Muscle of arm (tissue), 12 donors: ENCODE measurements around the gene C1QL1. TPM values are rescaled to one million over a fixed set of nuclear protein-coding genes. Genes with fewer than 3 reads are reported as not detected.

Experiments used
- DNase-seq: peaks from one replicate; pipeline ENCODE4 v3.0.0-alpha.2; 2013
- polyA plus RNA-seq, 12 donors: library from polyadenylated mRNA; unstranded; fragments of 120-200 nt; gene quantifications; one replicate each; pipeline ENCODE4 v1.2.1, GENCODE V29; 2013; ENCODE audit not compliant: insufficient read length in 12 of 12

The C1QL1 gene
- polyA plus RNA-seq, 12 donors = 1.2 to 8.8 (median 1.9) TPM; not detected in 1

GRCh38 chr17:44992242-44992939 is 24.3 kb upstream of the C1QL1 start:
- DNase-seq = no peak

- DNase-seq = no peak
These were observed 22.9 kb upstream of the C1QL1 start for GRCh38 chr17:44990994-44991393.

GRCh38 chr17:44989552-44990138 is 21.5 kb upstream of the C1QL1 start:
- DNase-seq = no peak

- no peak for DNase-seq
These were observed 20.2 kb upstream of the C1QL1 start for GRCh38 chr17:44988044-44988942.

GRCh38 chr17:44983563-44983962 is 15.5 kb upstream of the C1QL1 start:
- no peak for DNase-seq

- no peak for DNase-seq
These were observed 14.1 kb upstream of the C1QL1 start for GRCh38 chr17:44982113-44982702.

- DNase-seq = no peak
These were observed 13.3 kb upstream of the C1QL1 start for GRCh38 chr17:44981221-44981968.

- DNase-seq = no peak
These were observed 11.4 kb upstream of the C1QL1 start for GRCh38 chr17:44979426-44979995.

GRCh38 chr17:44978807-44979206 is 10.7 kb upstream of the C1QL1 start:
- DNase-seq = no peak

- no peak for DNase-seq
These were observed 9.9 kb upstream of the C1QL1 start for GRCh38 chr17:44977814-44978550.

- no peak for DNase-seq
These were observed 9.0 kb upstream of the C1QL1 start for GRCh38 chr17:44977065-44977464.

GRCh38 chr17:44976206-44976605 is 8.1 kb upstream of the C1QL1 start:
- DNase-seq = no peak

GRCh38 chr17:44972953-44973352 is 4.8 kb upstream of the C1QL1 start:
- DNase-seq = no peak

- DNase-seq = no peak
These were observed 3.8 kb upstream of the C1QL1 start for GRCh38 chr17:44971776-44972483.

GRCh38 chr17:44970136-44970741 is 2.1 kb upstream of the C1QL1 start:
- no peak for DNase-seq

- no peak for DNase-seq
These were observed 1.2 kb upstream of the C1QL1 start for GRCh38 chr17:44969144-44969780.

GRCh38 chr17:44967907-44968224 is 237 bp downstream of the C1QL1 start:
- DNase-seq = no peak

- no peak for DNase-seq
These were observed 837 bp downstream of the C1QL1 start for GRCh38 chr17:44967026-44967906.
